ENCODE measurements around the gene GBGT1. TPM values are rescaled to one million over a fixed set of nuclear protein-coding genes. Genes with fewer than 3 reads are reported as not detected.

GBGT1 gene
- total RNA-seq, 1 donor from 2014 or later, result 8.1 TPM

GRCh38 chr9:133108794-133109641 is 54.7 kb downstream of the GBGT1 start:
- peak; percentile 77 for DNase-seq (ENCODE audit: low spot score)
- Mint-ChIP-seq H3K27me3 (ENCODE audit: low read depth) (no peaks in the 10 kb centered on the region), H3K27ac (ENCODE audit: unreplicated experiment) (no peak overlapping the region), H3K36me3 (ENCODE audit: low read depth) (peaks cover 13% of the 10 kb centered on the region), H3K4me1 (ENCODE audit: low read depth) (peaks cover 10% of the 10 kb centered on the region), H3K9me3 (ENCODE audit: low read depth) (no peaks in the 10 kb centered on the region), H3K4me3 (ENCODE audit: unreplicated experiment) (no peak overlapping the region)
- TF ChIP-seq CTCF (IDR thresholded peaks at IDR 0.05), result no peak

- Mint-ChIP-seq H3K4me3 (ENCODE audit: unreplicated experiment) (no peak overlapping the region), H3K4me1 (ENCODE audit: low read depth) (peaks cover 2% of the 10 kb centered on the region), H3K27ac (ENCODE audit: unreplicated experiment) (no peak overlapping the region), H3K36me3 (ENCODE audit: low read depth) (peaks cover 14% of the 10 kb centered on the region), H3K27me3 (ENCODE audit: low read depth) (no peaks in the 10 kb centered on the region), H3K9me3 (ENCODE audit: low read depth) (no peaks in the 10 kb centered on the region)
- peak; percentile 61 for DNase-seq (ENCODE audit: low spot score)
- TF ChIP-seq CTCF (IDR thresholded peaks at IDR 0.05), result no peak
Measured at GRCh38 chr9:133107961-133108793, 55.5 kb downstream of the GBGT1 start.

GRCh38 chr9:133107245-133107722 is 56.4 kb downstream of the GBGT1 start:
- peaks cover 19% of the 10 kb centered on the region for H3K36me3 Mint-ChIP-seq (ENCODE audit: low read depth)
- no peaks in the 10 kb centered on the region for H3K4me1 Mint-ChIP-seq (ENCODE audit: low read depth)
- no peak overlapping the region for H3K4me3 Mint-ChIP-seq (ENCODE audit: unreplicated experiment)
- no peak for DNase-seq (ENCODE audit: low spot score)
- no peaks in the 10 kb centered on the region for H3K27me3 Mint-ChIP-seq (ENCODE audit: low read depth)
- no peak for TF ChIP-seq CTCF (IDR thresholded peaks at IDR 0.05)
- no peak overlapping the region for H3K27ac Mint-ChIP-seq (ENCODE audit: unreplicated experiment)
- no peaks in the 10 kb centered on the region for H3K9me3 Mint-ChIP-seq (ENCODE audit: low read depth)

GRCh38 chr9:133106511-133107244 is 57.0 kb downstream of the GBGT1 start:
- H3K4me1 Mint-ChIP-seq (ENCODE audit: low read depth), result no peaks in the 10 kb centered on the region
- DNase-seq (ENCODE audit: low spot score), result peak; percentile 60

More at GRCh38 chr9:133106511-133107244, 57.0 kb downstream of the GBGT1 start:
- TF ChIP-seq CTCF (IDR thresholded peaks at IDR 0.05), result no peak
- H3K27ac Mint-ChIP-seq (ENCODE audit: unreplicated experiment), result no peak overlapping the region
- no peaks in the 10 kb centered on the region for H3K9me3 Mint-ChIP-seq (ENCODE audit: low read depth)
- no peaks in the 10 kb centered on the region for H3K27me3 Mint-ChIP-seq (ENCODE audit: low read depth)
- H3K36me3 Mint-ChIP-seq (ENCODE audit: low read depth), result peaks cover 23% of the 10 kb centered on the region
- H3K4me3 Mint-ChIP-seq (ENCODE audit: unreplicated experiment), result no peak overlapping the region

All from chondrocyte (in vitro differentiated cells).